Stimulated activated CD4-positive, alpha-beta T cell treated with anti-CD3 and anti-CD28 coated beads, Interleukin-2, amount 100 ng/mL, for 48 hours (primary cell): ENCODE measurements around the gene TMEM223.
"Not testable (repeated sequence)": the region's sequence is repeated elsewhere in the genome, so short reads cannot be mapped to it uniquely, and the experiment has no call there.

Experiments used
- DNase-seq, 2 donors: peaks; one replicate each; pipeline ENCODE4 v3.0.0-alpha.2; 2020

TMEM223 gene

GRCh38 chr11:62752177-62752785 is 39.5 kb downstream of the TMEM223 start:
- no peak for DNase-seq

GRCh38 chr11:62749931-62750330 is 41.9 kb downstream of the TMEM223 start:
- DNase-seq: not testable (repeated sequence)

- DNase-seq: no peak
These were observed 44.2 kb downstream of the TMEM223 start for GRCh38 chr11:62747475-62748160.
